Activated CD8-positive, alpha-beta T cell treated with anti-CD3 and anti-CD28 coated beads for 36 hours (primary cell): ENCODE results near the gene NCAN. TPM values are rescaled to one million over a fixed set of nuclear protein-coding genes. Genes with fewer than 3 reads are reported as not detected.

Experiments used
- ATAC-seq: fragments of 200-7000 bp; cut with Tn5 transposase; one replicate; pipeline ENCODE4 v1.10.0; 2021; ENCODE audit warnings: mild to moderate bottlenecking, moderate library complexity
- CTCF ChIA-PET: fragments of 350-600 bp; sonication (Branson Sonifier 250); formaldehyde crosslinking; loops from one replicate; lab custom pipeline; 2021; ENCODE audit warnings: antibody characterized with exemption; lab: Charles Lee
- POLR2A ChIA-PET: fragments of 350-600 bp; sonication (Branson Sonifier 250); formaldehyde crosslinking; loops from one replicate; lab custom pipeline; 2021; ENCODE audit warnings: antibody characterized with exemption; lab: Charles Lee
- DNase-seq: peaks from one replicate; pipeline ENCODE4 v3.0.0-alpha.2; 2020
- H3K27ac Mint-ChIP-seq: one replicate; pipeline ENCODE4 v1.8.0; 2021; ENCODE audit warnings: mild to moderate bottlenecking, mixed read lengths
- H3K27me3 Mint-ChIP-seq: one replicate; pipeline ENCODE4 v1.8.0; 2021; ENCODE audit warnings: mixed read lengths
- H3K36me3 Mint-ChIP-seq: one replicate; pipeline ENCODE4 v1.8.0; 2021; ENCODE audit warnings: low read depth, mixed read lengths
- H3K4me1 Mint-ChIP-seq: one replicate; pipeline ENCODE4 v1.8.0; 2021; ENCODE audit warnings: low read depth, mixed read lengths
- H3K4me3 Mint-ChIP-seq: one replicate; pipeline ENCODE4 v1.8.0; 2021; ENCODE audit warnings: mild to moderate bottlenecking, moderate library complexity, mixed read lengths
- H3K9me3 Mint-ChIP-seq: one replicate; pipeline ENCODE4 v1.8.0; 2021; ENCODE audit warnings: mixed read lengths
- intact Hi-C: fragments of 100-400 bp; cut with micrococcal nuclease; formaldehyde crosslinking; loops from one replicate; pipeline ENCODE4 v1.10.0; 2022
- total RNA-seq, 2 experiments: library from RNA; stranded (reverse); gene quantifications; one replicate each; pipeline ENCODE4 v1.2.3, GENCODE V29; 2021
- TF ChIP-seq, protein P1 (sequence below): fragments of 200-600 bp; IDR thresholded peaks from one replicate; pipeline ENCODE4 v1.8.0; 2022; ENCODE audit warnings: antibody characterized with exemption, mild to moderate bottlenecking

NCAN gene
- total RNA-seq, 2 experiments from 2014 or later = not detected

- intact Hi-C loops = no loop called here
- ChIA-PET POLR2A (interaction anchor here (0.5 to 1.3 kb wide), 2 partner anchors 22 to 293 kb away, joined by 3 to 4 read pairs; no protein-coding TSS in a partner anchor), CTCF (interaction anchor here (1.7 to 2.7 kb wide), 3 partner anchors 11 to 49 kb away, joined by 5 to 12 read pairs (median 9); partner anchors contain the start of genes BORCS8 and RFXANK)
- no peak for DNase-seq
- H3K36me3 Mint-ChIP-seq = no peaks in the 10 kb centered on the region
- no peak overlapping the region for H3K4me3 Mint-ChIP-seq
- TF ChIP-seq, protein P1, sequence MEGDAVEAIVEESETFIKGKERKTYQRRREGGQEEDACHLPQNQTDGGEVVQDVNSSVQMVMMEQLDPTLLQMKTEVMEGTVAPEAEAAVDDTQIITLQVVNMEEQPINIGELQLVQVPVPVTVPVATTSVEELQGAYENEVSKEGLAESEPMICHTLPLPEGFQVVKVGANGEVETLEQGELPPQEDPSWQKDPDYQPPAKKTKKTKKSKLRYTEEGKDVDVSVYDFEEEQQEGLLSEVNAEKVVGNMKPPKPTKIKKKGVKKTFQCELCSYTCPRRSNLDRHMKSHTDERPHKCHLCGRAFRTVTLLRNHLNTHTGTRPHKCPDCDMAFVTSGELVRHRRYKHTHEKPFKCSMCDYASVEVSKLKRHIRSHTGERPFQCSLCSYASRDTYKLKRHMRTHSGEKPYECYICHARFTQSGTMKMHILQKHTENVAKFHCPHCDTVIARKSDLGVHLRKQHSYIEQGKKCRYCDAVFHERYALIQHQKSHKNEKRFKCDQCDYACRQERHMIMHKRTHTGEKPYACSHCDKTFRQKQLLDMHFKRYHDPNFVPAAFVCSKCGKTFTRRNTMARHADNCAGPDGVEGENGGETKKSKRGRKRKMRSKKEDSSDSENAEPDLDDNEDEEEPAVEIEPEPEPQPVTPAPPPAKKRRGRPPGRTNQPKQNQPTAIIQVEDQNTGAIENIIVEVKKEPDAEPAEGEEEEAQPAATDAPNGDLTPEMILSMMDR = no peak
- peaks cover 2% of the 10 kb centered on the region for H3K4me1 Mint-ChIP-seq
- no peak overlapping the region for H3K27ac Mint-ChIP-seq
- no peaks in the 10 kb centered on the region for H3K9me3 Mint-ChIP-seq
- H3K27me3 Mint-ChIP-seq = peaks cover 10% of the 10 kb centered on the region
- no peak for ATAC-seq
Observed at GRCh38 chr19:19223636-19224035, 11.9 kb downstream of the NCAN start.

GRCh38 chr19:19224150-19224851, 12.5 kb downstream of the NCAN start:
- no peaks in the 10 kb centered on the region for H3K36me3 Mint-ChIP-seq
- no peak for DNase-seq
- peaks cover 10% of the 10 kb centered on the region for H3K27me3 Mint-ChIP-seq
- ChIA-PET CTCF (interaction anchor here (0.8 to 2.7 kb wide), 9 partner anchors 10 to 81 kb away, joined by 3 to 12 read pairs (median 5); partner anchors contain the start of genes BORCS8, NR2C2AP and RFXANK), POLR2A (interaction anchor here (0.5 to 1.3 kb wide), 2 partner anchors 23 to 292 kb away, joined by 3 to 4 read pairs; no protein-coding TSS in a partner anchor)
- H3K27ac Mint-ChIP-seq = no peak overlapping the region
- H3K4me1 Mint-ChIP-seq = peaks cover 2% of the 10 kb centered on the region
- ATAC-seq = no peak
- H3K9me3 Mint-ChIP-seq = no peaks in the 10 kb centered on the region
- peak overlapping the region; percentile 47 for H3K4me3 Mint-ChIP-seq
- intact Hi-C loops = no loop called here
- TF ChIP-seq, protein P1 = no peak

DNA sequence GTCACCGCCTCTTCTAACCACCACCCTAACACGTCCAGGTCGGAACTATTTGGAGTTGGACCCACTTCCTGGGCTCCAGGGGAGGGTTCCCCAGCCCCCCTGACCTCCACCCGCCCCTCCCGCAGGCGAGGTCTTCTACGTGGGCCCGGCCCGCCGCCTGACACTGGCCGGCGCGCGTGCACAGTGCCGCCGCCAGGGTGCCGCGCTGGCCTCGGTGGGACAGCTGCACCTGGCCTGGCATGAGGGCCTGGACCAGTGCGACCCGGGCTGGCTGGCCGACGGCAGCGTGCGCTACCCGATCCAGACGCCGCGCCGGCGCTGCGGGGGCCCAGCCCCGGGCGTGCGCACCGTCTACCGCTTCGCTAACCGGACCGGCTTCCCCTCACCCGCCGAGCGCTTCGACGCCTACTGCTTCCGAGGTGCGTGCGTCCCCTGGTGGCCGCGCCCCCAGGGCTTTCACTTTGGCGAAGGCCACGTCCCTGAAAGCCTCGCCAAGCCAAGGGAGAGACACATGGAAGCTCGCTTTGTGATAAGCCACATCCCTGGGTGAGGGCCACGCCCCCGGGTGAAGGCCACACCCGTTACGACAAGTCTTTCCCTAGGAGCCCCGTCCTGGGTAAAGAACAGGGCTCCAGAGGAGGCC, 13.2 kb downstream of the NCAN start:
- Mint-ChIP-seq H3K27ac (no peak overlapping the region), H3K36me3 (no peaks in the 10 kb centered on the region), H3K27me3 (peaks cover 10% of the 10 kb centered on the region), H3K4me1 (peaks cover 2% of the 10 kb centered on the region), H3K9me3 (no peaks in the 10 kb centered on the region), H3K4me3 (peak overlapping the region; percentile 56)
- ATAC-seq = peak; percentile 91
- intact Hi-C loops = loop anchor here (5.0 kb wide), 1 partner anchor 78 kb away; no protein-coding TSS in a partner anchor
- ChIA-PET CTCF (interaction anchor here (0.7 to 2.7 kb wide), 13 partner anchors 10 to 82 kb away, joined by 3 to 12 read pairs (median 4); partner anchors contain the start of genes BORCS8, NR2C2AP and RFXANK), POLR2A (interaction anchor here (0.7 to 1.3 kb wide), 3 partner anchors 23 to 32 kb away, joined by 3 to 4 read pairs (median 3); no protein-coding TSS in a partner anchor)
- TF ChIP-seq, protein P1 = peak; percentile 72
- DNase-seq = peak; percentile 85

DNA sequence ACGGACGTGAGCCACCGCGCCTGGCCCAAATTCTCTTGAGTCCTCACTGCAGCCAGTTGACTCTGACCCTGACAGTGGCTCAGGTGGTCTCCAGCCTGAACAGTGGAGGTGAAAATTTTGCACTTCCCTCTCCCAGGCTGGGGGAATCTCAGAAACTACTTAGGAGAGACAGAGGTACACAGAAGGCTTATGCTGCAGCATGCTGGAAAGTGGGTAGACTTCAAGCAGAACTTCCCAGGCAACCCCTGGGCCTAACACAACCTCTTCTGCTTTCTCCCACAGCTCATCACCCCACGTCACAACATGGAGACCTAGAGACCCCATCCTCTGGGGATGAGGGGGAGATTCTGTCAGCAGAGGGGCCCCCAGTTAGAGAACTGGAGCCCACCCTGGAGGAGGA, 14.4 kb downstream of the NCAN start:
- ChIA-PET CTCF (interaction anchor here (0.9 to 2.7 kb wide), 5 partner anchors 21 to 83 kb away, joined by 3 to 12 read pairs (median 5); no protein-coding TSS in a partner anchor), POLR2A (interaction anchor here (1.2 kb wide), 2 partner anchors 24 to 55 kb away, joined by 3 read pairs; no protein-coding TSS in a partner anchor)
- peaks cover 2% of the 10 kb centered on the region for H3K4me1 Mint-ChIP-seq
- no peak for DNase-seq
- no peak for ATAC-seq
- no peaks in the 10 kb centered on the region for H3K36me3 Mint-ChIP-seq
- H3K9me3 Mint-ChIP-seq = no peaks in the 10 kb centered on the region
- H3K4me3 Mint-ChIP-seq = no peak overlapping the region
- intact Hi-C loops = loop anchor here (5.0 kb wide), 1 partner anchor 79 kb away; no protein-coding TSS in a partner anchor
- H3K27ac Mint-ChIP-seq = no peak overlapping the region
- peaks cover 10% of the 10 kb centered on the region for H3K27me3 Mint-ChIP-seq
- TF ChIP-seq, protein P1 = no peak
